CD4-positive, alpha-beta T cell treated with Interferon alpha-2 for 1 hour (primary cell): ENCODE measurements around the gene SLC25A41.

ENCODE experiments used
- DNase-seq, 2 donors: peaks; one replicate each; pipeline ENCODE4 v3.0.0-alpha.2; 2020 to 2022

SLC25A41 gene

DNA sequence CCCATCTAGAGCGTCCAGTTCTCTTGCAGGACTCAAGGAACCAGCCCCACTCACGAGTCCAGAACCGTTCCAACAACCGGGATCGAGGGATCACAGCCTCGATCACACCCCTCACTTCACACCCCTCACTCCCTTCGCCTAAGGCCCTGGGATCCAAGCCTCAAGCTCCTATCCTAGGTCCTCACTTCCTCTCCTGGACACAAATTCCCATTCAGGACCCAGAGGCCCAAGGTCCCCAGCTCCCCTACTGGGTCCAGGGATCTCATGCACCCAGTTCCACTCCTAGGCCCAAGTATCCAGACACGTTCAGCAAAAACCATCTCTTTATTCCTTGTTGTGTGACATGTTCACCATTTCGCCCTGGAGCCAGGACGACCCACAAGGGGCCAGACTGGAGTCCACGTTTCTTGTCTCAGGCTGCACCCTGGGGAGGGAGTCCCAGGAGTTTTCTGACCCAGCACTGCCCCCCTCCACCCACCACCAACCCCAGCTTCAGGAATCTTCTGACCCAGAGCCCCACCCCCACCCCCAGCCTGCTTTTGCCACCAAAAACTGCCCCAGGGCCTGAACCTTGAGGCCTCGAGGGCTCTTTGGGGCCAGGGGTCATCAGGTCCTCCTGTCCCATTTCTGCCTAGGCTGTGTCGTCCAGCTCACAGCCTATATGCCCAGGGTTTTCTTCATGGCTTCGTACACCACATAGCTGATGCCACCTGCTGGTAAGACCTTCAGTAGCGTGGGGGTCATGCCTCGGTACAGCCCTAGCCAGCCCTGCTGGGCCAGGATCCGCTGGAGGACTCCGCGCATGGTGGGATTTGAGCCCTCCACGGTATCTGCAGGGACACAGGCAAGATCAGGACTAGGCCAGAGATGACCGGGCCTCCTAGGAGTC lies 7.6 kb downstream of the SLC25A41 start:
- DNase-seq: peak in 1 of 2 donors; percentile 11

DNA sequence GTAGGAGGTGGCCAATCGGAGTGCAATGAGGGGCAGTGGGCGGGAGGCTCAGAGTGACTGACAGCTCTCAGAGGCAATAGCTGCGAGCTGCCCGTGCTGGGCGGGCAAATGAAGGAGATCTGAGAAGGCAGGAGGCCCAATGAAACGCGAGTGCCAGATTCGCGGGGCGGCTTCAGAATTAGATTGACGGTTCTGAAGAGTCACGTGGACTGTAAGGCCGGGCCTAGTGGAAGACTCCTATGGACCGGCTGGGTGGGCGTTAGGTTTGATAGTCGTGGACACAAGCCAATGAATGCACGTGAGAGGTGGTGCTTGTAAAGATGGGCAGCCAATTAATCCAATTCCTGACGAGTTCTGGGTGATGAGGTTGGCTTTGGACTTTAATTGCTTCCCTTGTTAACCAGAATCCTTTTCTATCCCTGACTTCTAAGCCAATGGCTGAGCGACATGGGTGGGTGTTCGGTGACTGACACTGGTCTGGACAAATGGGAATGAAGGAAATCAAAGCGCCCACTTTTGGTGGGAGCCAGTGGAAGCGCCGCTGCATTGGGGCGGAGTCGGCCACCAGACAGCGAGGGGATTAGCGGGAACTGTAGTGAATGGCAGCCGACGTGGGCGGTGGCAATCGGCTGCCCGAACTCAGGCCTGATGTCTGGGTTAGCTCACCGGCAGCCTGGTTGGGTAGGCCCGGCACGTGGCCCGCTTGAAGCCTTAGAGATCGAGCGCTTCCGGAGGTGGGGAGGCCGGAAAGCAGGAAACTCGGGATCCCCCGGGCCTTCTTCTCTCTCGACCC lies 8.4 kb downstream of the SLC25A41 start:
- peak; percentile 100 for DNase-seq

- peak in 1 of 2 donors; percentile 32 for DNase-seq
These were observed 9.2 kb downstream of the SLC25A41 start, which contains the start of gene KHSRP for GRCh38 chr19:6424195-6424938. Gene KHSRP, minus strand, starts transcription at chr19:6424811. Its CDS starts 110 bp downstream, at chr19:6424701.

DNA sequence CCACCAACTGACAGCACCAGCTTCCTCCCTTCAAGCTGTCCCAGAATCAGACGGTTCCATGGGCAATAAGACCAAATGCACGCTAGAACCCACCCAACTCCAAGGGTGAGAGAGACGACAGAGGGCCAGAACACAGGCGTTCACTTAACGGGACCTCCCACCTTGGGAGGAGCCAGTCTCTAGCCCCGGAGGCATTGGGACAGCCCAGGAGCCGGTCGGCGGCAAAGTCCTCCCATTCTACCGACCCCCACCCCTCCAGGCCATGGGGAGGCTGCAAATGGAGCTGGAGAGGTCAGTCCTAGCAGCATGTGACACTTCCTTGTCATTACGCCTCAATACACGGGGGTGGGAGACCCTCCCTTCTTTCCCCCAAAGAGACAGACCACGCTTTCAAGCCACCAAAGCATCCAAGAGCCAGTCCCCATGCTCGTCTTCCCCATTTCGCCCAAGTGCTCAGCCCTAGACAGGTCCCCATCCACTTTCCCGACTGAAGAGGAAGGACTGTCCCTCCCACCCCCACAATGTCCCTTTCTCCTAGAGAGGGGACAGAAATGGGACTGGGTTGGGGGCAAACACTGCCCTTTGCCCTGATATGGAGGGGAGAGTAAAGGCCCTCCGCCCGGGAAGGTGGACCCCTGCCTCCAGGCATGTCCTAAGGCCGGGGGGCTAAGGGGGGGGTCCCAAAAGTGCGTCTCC lies 9.9 kb downstream of the SLC25A41 start:
- peak in 1 of 2 donors; percentile 26 for DNase-seq

DNA sequence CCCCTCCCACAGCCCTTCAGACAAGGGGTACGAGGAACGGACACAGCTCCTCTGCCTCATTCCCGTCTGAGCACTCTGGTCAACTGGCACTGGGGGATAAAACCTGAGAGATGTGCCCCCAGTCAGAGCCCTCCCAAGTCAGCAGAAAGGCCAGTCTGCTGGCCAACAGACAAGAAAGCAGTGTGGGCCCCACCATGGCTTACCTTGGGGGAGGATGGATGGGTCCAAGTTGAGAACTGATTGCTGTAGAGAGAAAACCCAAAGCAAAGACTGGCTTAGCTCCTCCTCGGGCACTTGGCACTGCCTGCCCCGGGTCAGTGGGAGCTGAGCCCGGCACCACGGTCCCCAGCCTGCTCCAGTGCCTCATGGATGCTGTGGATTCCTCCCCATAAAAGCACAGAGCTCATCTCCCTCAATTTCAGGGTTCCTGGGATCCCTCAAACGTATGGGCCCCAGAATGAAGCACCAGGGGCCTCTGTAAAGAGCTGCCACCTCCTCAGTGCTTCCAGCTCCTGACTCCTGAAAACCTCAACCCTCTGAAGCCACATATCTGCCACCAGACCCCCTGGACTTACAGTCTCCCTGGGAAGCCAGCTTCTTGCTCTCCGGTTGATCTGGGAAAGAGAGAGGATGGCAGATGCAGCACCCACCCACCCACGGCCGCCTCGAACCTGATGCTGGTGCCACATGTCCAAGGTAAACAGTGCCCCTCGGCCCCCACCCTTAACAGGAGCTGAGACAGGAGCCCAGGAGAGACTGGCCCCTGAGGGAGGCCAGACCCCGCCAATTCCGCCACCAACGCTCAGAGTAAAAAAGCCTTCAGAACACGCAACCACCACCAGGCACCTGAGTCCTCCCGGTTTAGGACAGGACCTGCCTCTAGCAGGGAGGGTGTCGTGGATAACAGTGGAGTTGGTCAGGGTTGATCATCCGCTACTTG lies 12.2 kb downstream of the SLC25A41 start:
- no peak for DNase-seq

DNA sequence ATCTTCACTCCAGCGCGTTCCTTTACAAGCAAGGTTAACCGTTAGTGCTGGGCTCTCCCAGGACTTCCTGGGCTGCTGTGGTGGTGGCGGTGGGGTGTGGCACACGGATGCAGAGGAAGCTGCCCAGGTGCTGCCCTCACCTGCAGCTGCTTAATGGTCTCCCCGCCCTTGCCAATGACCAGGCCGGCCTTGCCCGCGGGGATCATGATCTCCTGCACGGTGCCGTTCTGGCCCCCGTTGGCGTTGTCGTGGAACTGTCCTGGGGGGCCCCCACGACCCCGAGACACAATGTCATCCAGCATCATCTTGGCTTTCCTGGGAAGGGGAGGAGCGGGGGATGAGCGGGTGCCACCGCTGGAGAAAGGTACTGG lies 15.0 kb downstream of the SLC25A41 start:
- DNase-seq: no peak

GRCh38 chr19:6417713-6418561 lies 15.6 kb downstream of the SLC25A41 start:
- no peak for DNase-seq

GRCh38 chr19:6416658-6417405 lies 16.7 kb downstream of the SLC25A41 start:
- no peak for DNase-seq

DNA sequence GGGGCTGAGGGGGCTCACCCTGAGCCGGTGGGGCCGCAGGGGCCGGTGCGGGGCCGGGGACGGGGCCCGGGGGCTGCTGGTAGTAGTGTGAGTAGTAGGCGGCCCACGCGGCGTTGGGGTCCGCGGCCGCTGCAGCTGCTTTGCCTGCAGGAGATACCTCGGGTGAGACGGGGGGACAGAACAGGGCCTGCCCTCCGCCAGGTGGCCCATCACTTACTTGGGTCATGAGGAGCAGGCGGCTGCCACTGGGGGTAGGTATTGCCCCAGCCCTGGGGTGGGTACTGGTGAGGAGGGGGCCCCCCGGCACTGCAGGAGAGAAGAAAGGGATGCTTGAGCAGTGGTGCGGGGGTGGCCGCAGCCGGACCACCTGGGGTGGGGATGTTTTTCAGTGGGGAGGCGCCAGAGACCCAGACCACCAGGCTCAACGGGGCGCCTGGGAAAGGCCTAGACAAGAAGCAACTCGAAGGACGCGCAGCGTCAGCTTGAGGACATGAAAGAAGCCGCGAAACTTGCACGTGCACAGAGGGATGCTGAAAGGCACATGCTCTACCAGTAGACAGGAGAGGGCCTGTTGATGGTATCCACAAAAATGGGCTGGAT lies 17.9 kb downstream of the SLC25A41 start:
- DNase-seq: no peak

GRCh38 chr19:6414793-6415590 lies 18.6 kb downstream of the SLC25A41 start:
- no peak for DNase-seq

GRCh38 chr19:6413721-6414643 lies 19.6 kb downstream of the SLC25A41 start:
- DNase-seq: no peak

- DNase-seq: no peak
These were observed 20.3 kb downstream of the SLC25A41 start for GRCh38 chr19:6413291-6413690.

GRCh38 chr19:6412447-6413091 lies 21.0 kb downstream of the SLC25A41 start:
- peak; percentile 44 to 61 for DNase-seq

GRCh38 chr19:6412061-6412446 lies 21.5 kb downstream of the SLC25A41 start:
- DNase-seq: no peak

GRCh38 chr19:6409346-6409745 lies 24.2 kb downstream of the SLC25A41 start:
- no peak for DNase-seq

GRCh38 chr19:6406401-6406800 lies 27.2 kb downstream of the SLC25A41 start:
- DNase-seq: no peak
